ENCODE data around the gene NMNAT2.
A peak's percentile ranks its signal among the peaks of the same experiment; 100 is the strongest.
"Not testable (repeated sequence)": the region's sequence is repeated elsewhere in the genome, so short reads cannot be mapped to it uniquely, and the experiment has no call there.

The NMNAT2 gene

GRCh38 chr1:183433703-183434102, 15.5 kb upstream of the NMNAT2 start:
- Mint-ChIP-seq H3K36me3 (peaks cover 3% of the 10 kb centered on the region), H3K27ac (no peak overlapping the region), H3K27me3 (peaks cover 12% of the 10 kb centered on the region), H3K4me1 (ENCODE audit: low read depth) (no peaks in the 10 kb centered on the region), H3K4me3 (no peak overlapping the region), H3K9me3 (ENCODE audit: low read depth) (no peaks in the 10 kb centered on the region)

- H3K4me3 Mint-ChIP-seq, result no peak overlapping the region
- H3K27me3 Mint-ChIP-seq, result peaks cover 12% of the 10 kb centered on the region
- H3K4me1 Mint-ChIP-seq (ENCODE audit: low read depth), result no peaks in the 10 kb centered on the region
- H3K36me3 Mint-ChIP-seq, result peaks cover 3% of the 10 kb centered on the region
- no peak overlapping the region for H3K27ac Mint-ChIP-seq
- H3K9me3 Mint-ChIP-seq (ENCODE audit: low read depth), result no peaks in the 10 kb centered on the region
These were observed 14.3 kb upstream of the NMNAT2 start for GRCh38 chr1:183432548-183432875.

- Mint-ChIP-seq H3K9me3 (ENCODE audit: low read depth) (no peaks in the 10 kb centered on the region), H3K4me3 (no peak overlapping the region), H3K27ac (no peak overlapping the region), H3K36me3 (peaks cover 3% of the 10 kb centered on the region), H3K27me3 (peaks cover 12% of the 10 kb centered on the region), H3K4me1 (ENCODE audit: low read depth) (no peaks in the 10 kb centered on the region)
These were observed 13.8 kb upstream of the NMNAT2 start for GRCh38 chr1:183431840-183432547.

GRCh38 chr1:183427591-183427990, 9.4 kb upstream of the NMNAT2 start:
- H3K27ac Mint-ChIP-seq; H3K4me1 Mint-ChIP-seq (ENCODE audit: low read depth); H3K9me3 Mint-ChIP-seq (ENCODE audit: low read depth); H3K4me3 Mint-ChIP-seq; H3K36me3 Mint-ChIP-seq: not testable (repeated sequence)
- H3K27me3 Mint-ChIP-seq, result peaks cover 22% of the 10 kb centered on the region

- H3K4me3 Mint-ChIP-seq, result no peak overlapping the region
These were observed 6.5 kb upstream of the NMNAT2 start for GRCh38 chr1:183424691-183425090.

GRCh38 chr1:183423541-183423940, 5.4 kb upstream of the NMNAT2 start:
- peaks cover 2% of the 10 kb centered on the region for H3K4me1 Mint-ChIP-seq (ENCODE audit: low read depth)
- peaks cover 4% of the 10 kb centered on the region for H3K9me3 Mint-ChIP-seq (ENCODE audit: low read depth)
- H3K36me3 Mint-ChIP-seq, result no peaks in the 10 kb centered on the region
- H3K27me3 Mint-ChIP-seq, result peaks cover 37% of the 10 kb centered on the region
- no peak overlapping the region for H3K27ac Mint-ChIP-seq
- no peak overlapping the region for H3K4me3 Mint-ChIP-seq

More at GRCh38 chr1:183424691-183425090, 6.5 kb upstream of the NMNAT2 start:
- peaks cover 29% of the 10 kb centered on the region for H3K27me3 Mint-ChIP-seq
- peaks cover 4% of the 10 kb centered on the region for H3K9me3 Mint-ChIP-seq (ENCODE audit: low read depth)
- H3K36me3 Mint-ChIP-seq, result no peaks in the 10 kb centered on the region
- H3K27ac Mint-ChIP-seq, result no peak overlapping the region
- no peaks in the 10 kb centered on the region for H3K4me1 Mint-ChIP-seq (ENCODE audit: low read depth)

GRCh38 chr1:183419399-183419798, 1.2 kb upstream of the NMNAT2 start:
- Mint-ChIP-seq H3K9me3 (ENCODE audit: low read depth) (no peaks in the 10 kb centered on the region), H3K27me3 (peaks cover 56% of the 10 kb centered on the region), H3K36me3 (no peaks in the 10 kb centered on the region), H3K4me1 (ENCODE audit: low read depth) (peaks cover 25% of the 10 kb centered on the region), H3K27ac (no peak overlapping the region), H3K4me3 (no peak overlapping the region)

- Mint-ChIP-seq H3K4me3 (peak overlapping the region; percentile 80), H3K36me3 (no peaks in the 10 kb centered on the region)
These were observed 516 bp upstream of the NMNAT2 start for GRCh38 chr1:183418696-183419095.

GRCh38 chr1:183416850-183417771, 1.1 kb downstream of the NMNAT2 start:
- H3K27ac Mint-ChIP-seq, result no peak overlapping the region
- H3K4me3 Mint-ChIP-seq, result peak overlapping the region; percentile 80
- peaks cover 25% of the 10 kb centered on the region for H3K4me1 Mint-ChIP-seq (ENCODE audit: low read depth)
- peaks cover 48% of the 10 kb centered on the region for H3K27me3 Mint-ChIP-seq
- no peaks in the 10 kb centered on the region for H3K9me3 Mint-ChIP-seq (ENCODE audit: low read depth)
- no peaks in the 10 kb centered on the region for H3K36me3 Mint-ChIP-seq

More at GRCh38 chr1:183418696-183419095, 516 bp upstream of the NMNAT2 start:
- H3K27me3 Mint-ChIP-seq, result peaks cover 58% of the 10 kb centered on the region
- H3K4me1 Mint-ChIP-seq (ENCODE audit: low read depth), result peaks cover 25% of the 10 kb centered on the region
- no peak overlapping the region for H3K27ac Mint-ChIP-seq
- H3K9me3 Mint-ChIP-seq (ENCODE audit: low read depth), result no peaks in the 10 kb centered on the region

- no peaks in the 10 kb centered on the region for H3K9me3 Mint-ChIP-seq (ENCODE audit: low read depth)
- no peaks in the 10 kb centered on the region for H3K36me3 Mint-ChIP-seq
- peaks cover 38% of the 10 kb centered on the region for H3K27me3 Mint-ChIP-seq
- H3K27ac Mint-ChIP-seq, result no peak overlapping the region
- peaks cover 25% of the 10 kb centered on the region for H3K4me1 Mint-ChIP-seq (ENCODE audit: low read depth)
- H3K4me3 Mint-ChIP-seq, result no peak overlapping the region
These were observed 3.8 kb downstream of the NMNAT2 start for GRCh38 chr1:183414365-183414764.

GRCh38 chr1:183411091-183411490, 7.1 kb downstream of the NMNAT2 start:
- H3K27me3 Mint-ChIP-seq, result peaks cover 22% of the 10 kb centered on the region

GRCh38 chr1:183407961-183408360, 10.2 kb downstream of the NMNAT2 start:
- peaks cover 25% of the 10 kb centered on the region for H3K27me3 Mint-ChIP-seq
- H3K4me1 Mint-ChIP-seq (ENCODE audit: low read depth), result no peaks in the 10 kb centered on the region
- no peak overlapping the region for H3K27ac Mint-ChIP-seq
- no peaks in the 10 kb centered on the region for H3K36me3 Mint-ChIP-seq
- no peak overlapping the region for H3K4me3 Mint-ChIP-seq
- no peaks in the 10 kb centered on the region for H3K9me3 Mint-ChIP-seq (ENCODE audit: low read depth)

More at GRCh38 chr1:183411091-183411490, 7.1 kb downstream of the NMNAT2 start:
- Mint-ChIP-seq H3K4me3 (no peak overlapping the region), H3K4me1 (ENCODE audit: low read depth) (no peaks in the 10 kb centered on the region), H3K36me3 (no peaks in the 10 kb centered on the region), H3K27ac (no peak overlapping the region), H3K9me3 (ENCODE audit: low read depth) (no peaks in the 10 kb centered on the region)

GRCh38 chr1:183407474-183407873, 10.7 kb downstream of the NMNAT2 start:
- no peak overlapping the region for H3K27ac Mint-ChIP-seq
- no peaks in the 10 kb centered on the region for H3K4me1 Mint-ChIP-seq (ENCODE audit: low read depth)
- no peaks in the 10 kb centered on the region for H3K36me3 Mint-ChIP-seq
- no peak overlapping the region for H3K4me3 Mint-ChIP-seq
- H3K27me3 Mint-ChIP-seq, result peaks cover 25% of the 10 kb centered on the region
- H3K9me3 Mint-ChIP-seq (ENCODE audit: low read depth), result no peaks in the 10 kb centered on the region

GRCh38 chr1:183404476-183404875, 13.7 kb downstream of the NMNAT2 start:
- no peaks in the 10 kb centered on the region for H3K9me3 Mint-ChIP-seq (ENCODE audit: low read depth)
- no peaks in the 10 kb centered on the region for H3K4me1 Mint-ChIP-seq (ENCODE audit: low read depth)
- H3K27ac Mint-ChIP-seq, result no peak overlapping the region
- no peaks in the 10 kb centered on the region for H3K36me3 Mint-ChIP-seq
- H3K4me3 Mint-ChIP-seq, result no peak overlapping the region
- peaks cover 19% of the 10 kb centered on the region for H3K27me3 Mint-ChIP-seq

- Mint-ChIP-seq H3K4me3 (no peak overlapping the region), H3K27me3 (peaks cover 19% of the 10 kb centered on the region), H3K36me3 (no peaks in the 10 kb centered on the region), H3K27ac (no peak overlapping the region), H3K9me3 (ENCODE audit: low read depth) (no peaks in the 10 kb centered on the region), H3K4me1 (ENCODE audit: low read depth) (no peaks in the 10 kb centered on the region)
These were observed 14.7 kb downstream of the NMNAT2 start for GRCh38 chr1:183403498-183403897.
